ENCODE results near the gene PTPRN2. TPM values are rescaled to one million over a fixed set of nuclear protein-coding genes. Genes with fewer than 3 reads are reported as not detected.

PTPRN2 gene
- total and polyA plus RNA-seq, 2 experiments from 2014 or later: 0.28 TPM; not detected in 1

DNA sequence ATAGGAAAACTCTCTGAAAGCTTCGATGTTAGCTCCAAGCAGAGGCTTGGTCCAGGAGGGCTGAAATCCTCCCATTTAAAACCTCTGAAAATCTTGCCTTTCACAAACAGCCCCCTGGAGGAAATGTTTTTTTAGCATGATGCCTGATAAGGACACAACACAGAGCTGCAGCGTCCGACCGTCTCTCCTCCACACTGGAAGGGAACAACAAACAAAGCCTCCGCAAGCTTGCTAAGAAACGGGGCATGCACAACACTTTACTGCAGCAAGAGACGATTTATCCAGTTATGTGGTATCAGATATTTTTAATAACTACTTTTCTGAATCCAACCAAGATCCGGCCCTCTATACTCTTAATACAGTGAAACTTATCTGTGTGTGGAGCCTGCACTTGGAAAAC lies 182.3 kb downstream of the PTPRN2 start:
- Histone ChIP-seq H3K27ac (no peak overlapping the region), H3K27me3 (no peaks in the 10 kb centered on the region), H3K4me1 (ENCODE audit: low read depth) (no peaks in the 10 kb centered on the region), H3K9me3 (ENCODE audit: low read depth) (no peaks in the 10 kb centered on the region), H3K36me3 (no peaks in the 10 kb centered on the region), H3K4me3 (no peak overlapping the region)
- TF ChIP-seq, protein P1, sequence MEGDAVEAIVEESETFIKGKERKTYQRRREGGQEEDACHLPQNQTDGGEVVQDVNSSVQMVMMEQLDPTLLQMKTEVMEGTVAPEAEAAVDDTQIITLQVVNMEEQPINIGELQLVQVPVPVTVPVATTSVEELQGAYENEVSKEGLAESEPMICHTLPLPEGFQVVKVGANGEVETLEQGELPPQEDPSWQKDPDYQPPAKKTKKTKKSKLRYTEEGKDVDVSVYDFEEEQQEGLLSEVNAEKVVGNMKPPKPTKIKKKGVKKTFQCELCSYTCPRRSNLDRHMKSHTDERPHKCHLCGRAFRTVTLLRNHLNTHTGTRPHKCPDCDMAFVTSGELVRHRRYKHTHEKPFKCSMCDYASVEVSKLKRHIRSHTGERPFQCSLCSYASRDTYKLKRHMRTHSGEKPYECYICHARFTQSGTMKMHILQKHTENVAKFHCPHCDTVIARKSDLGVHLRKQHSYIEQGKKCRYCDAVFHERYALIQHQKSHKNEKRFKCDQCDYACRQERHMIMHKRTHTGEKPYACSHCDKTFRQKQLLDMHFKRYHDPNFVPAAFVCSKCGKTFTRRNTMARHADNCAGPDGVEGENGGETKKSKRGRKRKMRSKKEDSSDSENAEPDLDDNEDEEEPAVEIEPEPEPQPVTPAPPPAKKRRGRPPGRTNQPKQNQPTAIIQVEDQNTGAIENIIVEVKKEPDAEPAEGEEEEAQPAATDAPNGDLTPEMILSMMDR (IDR thresholded peaks at IDR 0.05; ENCODE audit: low read depth, low read length): no peak
- no peak for DNase-seq (ENCODE audit: low read depth in 1 of 2, low spot score in 1 of 2)

DNA sequence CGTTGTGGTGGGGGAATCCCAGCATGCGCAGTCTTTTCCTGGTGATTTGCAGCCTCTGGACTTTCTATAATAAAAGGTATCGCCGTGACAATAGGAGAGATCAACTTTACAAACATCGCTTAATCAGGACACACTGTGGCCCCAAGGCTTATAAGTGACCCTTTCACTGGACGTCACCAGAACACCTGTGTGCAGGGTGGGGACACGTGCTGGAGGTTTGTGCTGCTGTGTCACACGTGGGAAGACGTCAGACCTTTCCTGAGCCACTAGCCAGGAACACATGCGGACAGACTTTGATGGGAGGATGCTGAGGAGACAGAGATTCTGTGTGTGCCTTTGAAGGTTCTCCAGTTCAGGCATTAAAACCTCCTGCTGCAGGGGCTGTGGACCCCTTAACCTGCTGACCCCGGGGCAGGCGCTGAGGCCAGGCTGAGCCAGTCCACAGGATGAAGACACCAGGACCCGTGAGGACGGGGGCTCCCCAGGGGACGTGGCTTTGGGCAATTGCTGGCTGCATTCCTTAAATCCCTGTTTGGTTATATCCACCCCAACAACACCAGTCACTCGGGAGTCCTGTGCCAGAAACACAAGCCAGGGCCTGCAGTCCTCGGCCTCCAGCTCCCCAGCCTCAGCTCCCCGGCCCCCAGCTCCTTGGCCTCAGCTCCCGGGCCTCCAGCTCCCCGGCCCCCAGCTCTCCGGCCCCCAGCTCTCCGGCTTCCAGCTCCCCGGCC lies 183.4 kb downstream of the PTPRN2 start:
- H3K9me3 ChIP-seq (ENCODE audit: low read depth): no peaks in the 10 kb centered on the region
- no peaks in the 10 kb centered on the region for H3K36me3 ChIP-seq
- TF ChIP-seq, protein P1 (IDR thresholded peaks at IDR 0.05; ENCODE audit: low read depth, low read length): no peak
- no peak for DNase-seq (ENCODE audit: low read depth in 1 of 2, low spot score in 1 of 2)
- no peak overlapping the region for H3K27ac ChIP-seq
- no peaks in the 10 kb centered on the region for H3K4me1 ChIP-seq (ENCODE audit: low read depth)
- H3K27me3 ChIP-seq: no peaks in the 10 kb centered on the region
- H3K4me3 ChIP-seq: no peak overlapping the region

- H3K4me1 ChIP-seq (ENCODE audit: low read depth): no peaks in the 10 kb centered on the region
- H3K36me3 ChIP-seq: no peaks in the 10 kb centered on the region
- no peaks in the 10 kb centered on the region for H3K9me3 ChIP-seq (ENCODE audit: low read depth)
- H3K27me3 ChIP-seq: no peaks in the 10 kb centered on the region
- TF ChIP-seq, protein P1 (IDR thresholded peaks at IDR 0.05; ENCODE audit: low read depth, low read length): no peak
- DNase-seq (ENCODE audit: low read depth in 1 of 2, low spot score in 1 of 2): no peak
- no peak overlapping the region for H3K27ac ChIP-seq
- no peak overlapping the region for H3K4me3 ChIP-seq
Measured at GRCh38 chr7:158403013-158403821, 184.4 kb downstream of the PTPRN2 start.

DNA sequence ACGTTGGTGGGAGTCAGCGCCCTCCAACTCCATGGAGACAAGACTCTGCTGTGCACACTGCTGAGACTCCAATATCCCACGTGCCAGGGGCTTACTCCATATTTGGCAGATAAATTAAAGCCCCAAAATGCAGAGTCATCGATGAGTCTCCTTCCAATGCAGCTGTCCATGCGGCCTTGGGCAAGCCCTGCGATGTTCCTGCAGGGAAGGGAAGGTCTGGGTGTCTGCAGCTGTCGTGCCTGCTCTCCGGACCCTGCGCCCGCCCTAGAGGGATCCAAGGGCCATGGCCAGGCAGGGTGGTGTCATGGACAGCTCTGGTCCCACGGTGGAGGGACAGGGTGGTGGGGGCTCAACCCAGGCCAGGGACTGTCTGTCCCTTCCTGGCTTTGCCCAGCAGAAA lies 185.2 kb downstream of the PTPRN2 start:
- H3K36me3 ChIP-seq: no peaks in the 10 kb centered on the region
- no peaks in the 10 kb centered on the region for H3K4me1 ChIP-seq (ENCODE audit: low read depth)
- no peaks in the 10 kb centered on the region for H3K9me3 ChIP-seq (ENCODE audit: low read depth)
- no peaks in the 10 kb centered on the region for H3K27me3 ChIP-seq
- no peak overlapping the region for H3K27ac ChIP-seq
- TF ChIP-seq, protein P1 (IDR thresholded peaks at IDR 0.05; ENCODE audit: low read depth, low read length): no peak
- no peak overlapping the region for H3K4me3 ChIP-seq
- no peak for DNase-seq (ENCODE audit: low read depth in 1 of 2, low spot score in 1 of 2)

- Histone ChIP-seq H3K27ac (no peak overlapping the region), H3K27me3 (no peaks in the 10 kb centered on the region), H3K36me3 (no peaks in the 10 kb centered on the region), H3K4me1 (ENCODE audit: low read depth) (no peaks in the 10 kb centered on the region), H3K4me3 (no peak overlapping the region), H3K9me3 (ENCODE audit: low read depth) (no peaks in the 10 kb centered on the region)
- no peak for DNase-seq (ENCODE audit: low read depth in 1 of 2, low spot score in 1 of 2)
- TF ChIP-seq, protein P1 (IDR thresholded peaks at IDR 0.05; ENCODE audit: low read depth, low read length): no peak
Measured at GRCh38 chr7:158401826-158402225, 185.8 kb downstream of the PTPRN2 start.

Measured in cardiac muscle cell (in vitro differentiated cells and primary cell).